OCI-M1 (cell line): Measurements from ENCODE around the gene PPP1R37.
A peak's percentile ranks its signal among the peaks of the same experiment; 100 is the strongest.

Experiments used
- DNase-seq: peaks from one replicate; lab custom pipeline; 2025; lab: John Stamatoyannopoulos, UW

The PPP1R37 gene

GRCh38 chr19:45170146-45171106 lies 77.4 kb downstream of the PPP1R37 start:
- DNase-seq = no peak

GRCh38 chr19:45171211-45171623 lies 78.2 kb downstream of the PPP1R37 start:
- peak; percentile 36 for DNase-seq

- no peak for DNase-seq
Measured at GRCh38 chr19:45172173-45172572, 79.2 kb downstream of the PPP1R37 start.

- no peak for DNase-seq
Measured at GRCh38 chr19:45172611-45173208, 79.7 kb downstream of the PPP1R37 start.

- DNase-seq = no peak
Measured at GRCh38 chr19:45173816-45174215, 80.8 kb downstream of the PPP1R37 start.

- DNase-seq = no peak
Measured at GRCh38 chr19:45175515-45176345, 82.8 kb downstream of the PPP1R37 start.

GRCh38 chr19:45177817-45178261 lies 84.9 kb downstream of the PPP1R37 start, which contains the start of gene TRAPPC6A:
Gene TRAPPC6A (minus strand): TSS chr19:45178237. CDS start chr19:45178218, 19 bp downstream.
- peak; percentile 87 for DNase-seq

GRCh38 chr19:45178262-45179071 lies 85.5 kb downstream of the PPP1R37 start, which contains the start of gene BLOC1S3:
Gene BLOC1S3 (plus strand): TSS chr19:45178784. CDS start chr19:45179297, 513 bp downstream.
- DNase-seq = peak; percentile 100

- DNase-seq = peak; percentile 73
Measured at GRCh38 chr19:45179072-45179891, 86.3 kb downstream of the PPP1R37 start.

GRCh38 chr19:45179892-45180370 lies 87.0 kb downstream of the PPP1R37 start:
- DNase-seq = no peak

- DNase-seq = no peak
Measured at GRCh38 chr19:45180936-45181335, 88.0 kb downstream of the PPP1R37 start.

- no peak for DNase-seq
Measured at GRCh38 chr19:45182758-45183157, 89.8 kb downstream of the PPP1R37 start.

GRCh38 chr19:45184115-45184514 lies 91.1 kb downstream of the PPP1R37 start:
- DNase-seq = no peak

- DNase-seq = no peak
Measured at GRCh38 chr19:45186509-45187334, 93.7 kb downstream of the PPP1R37 start.

GRCh38 chr19:45187421-45188100 lies 94.6 kb downstream of the PPP1R37 start:
- DNase-seq = peak; percentile 49

GRCh38 chr19:45189971-45190370 lies 97.0 kb downstream of the PPP1R37 start:
- DNase-seq = no peak

GRCh38 chr19:45191375-45191774 lies 98.4 kb downstream of the PPP1R37 start:
- DNase-seq = no peak

- no peak for DNase-seq
Measured at GRCh38 chr19:45195764-45196163, 102.8 kb downstream of the PPP1R37 start.
